Upper lobe of left lung (tissue), 6 donors: ENCODE data around the gene MTG2. TPM values are rescaled to one million over a fixed set of nuclear protein-coding genes. Genes with fewer than 3 reads are reported as not detected.

Source experiments
- ATAC-seq, 2 donors: fragments of 200-7000 bp; cut with Tn5 transposase; one replicate each; pipeline ENCODE4 v1.9.1; 2022; ENCODE audit warnings: mild to moderate bottlenecking in 2 of 2, moderate library complexity in 2 of 2; ENCODE audit not compliant: low FRiP score in 2 of 2
- DNase-seq, 2 donors: peaks; one replicate each; pipeline ENCODE4 v3.0.0-alpha.2; 2019 to 2020
- H3K27ac ChIP-seq, 4 donors: fragments of 200-600 bp; sonication (generic); one replicate each; pipeline ENCODE4 v1.5.1; 2016 to 2019
- H3K27me3 ChIP-seq, 4 donors: fragments of 200-600 bp; sonication (generic); one replicate each; pipeline ENCODE4 v1.5.1; 2017 to 2019
- H3K36me3 ChIP-seq, 4 donors: fragments of 200-600 bp; sonication (generic); one replicate each; pipeline ENCODE4 v1.5.1; 2016 to 2019
- H3K4me1 ChIP-seq, 4 donors: fragments of 200-600 bp; sonication (generic); one replicate each; pipeline ENCODE4 v1.5.1; 2018 to 2019
- H3K4me3 ChIP-seq, 4 donors: fragments of 200-600 bp; sonication (generic); one replicate each; pipeline ENCODE4 v1.5.1; 2017 to 2019; ENCODE audit warnings: mild to moderate bottlenecking in 2 of 4, moderate library complexity in 1 of 4
- H3K9me3 ChIP-seq, 4 donors: fragments of 200-600 bp; sonication (generic); one replicate each; pipeline ENCODE4 v1.5.1; 2018 to 2019
- EP300 ChIP-seq, 4 donors: sonication (generic); formaldehyde crosslinking; IDR thresholded peaks; one replicate each; pipeline ENCODE4 v1.5.1; 2017; ENCODE audit warnings: antibody characterized with exemption in 4 of 4, control low read depth in 2 of 4
- POLR2A ChIP-seq, 4 donors: fragments of 450-650 bp; IDR thresholded peaks; one replicate each; pipeline ENCODE4 v1.5.1; 2016 to 2017; ENCODE audit warnings: antibody characterized with exemption in 4 of 4, mild to moderate bottlenecking in 2 of 4
- POLR2AphosphoS5 ChIP-seq, 2 donors: sonication (generic); formaldehyde crosslinking; IDR thresholded peaks; one replicate each; pipeline ENCODE4 v1.5.1; 2017; ENCODE audit warnings: antibody characterized with exemption in 2 of 2
- WGBS, 2 donors: methylation state at CpG; one replicate each; pipeline ENCODE4 v1.1.5; 2017 to 2018; 5-methylcytosine and 5-hydroxymethylcytosine counted together
- total RNA-seq, 6 donors: library from RNA; depleted of rRNA in 4 of 6; stranded (reverse); fragments of >200 nt in 4 of 6; gene quantifications; one replicate each; pipeline versions ENCODE4 v1.1.0 to v1.2.1, GENCODE V29; 2016 to 2021
- TF ChIP-seq, protein P1 (sequence below), 6 experiments: fragments of 450-650 bp in 4 of 6; fragments of 200-600 bp in 2 of 6; sonication (generic) in 2 of 6; IDR thresholded peaks; one replicate each; pipeline ENCODE4 v1.5.1; 2016 to 2019; ENCODE audit warnings: antibody characterized with exemption in 6 of 6
- donor health status: DM: no; HTN: no; CAD: no; lungs with moderate emphysema.
- donor health status: DM: no; HTN: yes; CAD: no; lungs with severe emphysema.

MTG2 gene
- total RNA-seq, 6 donors from 2014 or later = 28.3 to 42.3 (median 32.0) TPM

- TF ChIP-seq POLR2A (IDR thresholded peaks at IDR 0.05) = no peak
- TF ChIP-seq EP300 (IDR thresholded peaks at IDR 0.05) = no peak
- TF ChIP-seq POLR2AphosphoS5 (IDR thresholded peaks at IDR 0.05) = no peak
- TF ChIP-seq, protein P1, sequence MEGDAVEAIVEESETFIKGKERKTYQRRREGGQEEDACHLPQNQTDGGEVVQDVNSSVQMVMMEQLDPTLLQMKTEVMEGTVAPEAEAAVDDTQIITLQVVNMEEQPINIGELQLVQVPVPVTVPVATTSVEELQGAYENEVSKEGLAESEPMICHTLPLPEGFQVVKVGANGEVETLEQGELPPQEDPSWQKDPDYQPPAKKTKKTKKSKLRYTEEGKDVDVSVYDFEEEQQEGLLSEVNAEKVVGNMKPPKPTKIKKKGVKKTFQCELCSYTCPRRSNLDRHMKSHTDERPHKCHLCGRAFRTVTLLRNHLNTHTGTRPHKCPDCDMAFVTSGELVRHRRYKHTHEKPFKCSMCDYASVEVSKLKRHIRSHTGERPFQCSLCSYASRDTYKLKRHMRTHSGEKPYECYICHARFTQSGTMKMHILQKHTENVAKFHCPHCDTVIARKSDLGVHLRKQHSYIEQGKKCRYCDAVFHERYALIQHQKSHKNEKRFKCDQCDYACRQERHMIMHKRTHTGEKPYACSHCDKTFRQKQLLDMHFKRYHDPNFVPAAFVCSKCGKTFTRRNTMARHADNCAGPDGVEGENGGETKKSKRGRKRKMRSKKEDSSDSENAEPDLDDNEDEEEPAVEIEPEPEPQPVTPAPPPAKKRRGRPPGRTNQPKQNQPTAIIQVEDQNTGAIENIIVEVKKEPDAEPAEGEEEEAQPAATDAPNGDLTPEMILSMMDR (IDR thresholded peaks at IDR 0.05) = no peak
- peaks cover 0 to 87% (median 70%) of the 10 kb centered on the region in 4 donors for H3K36me3 ChIP-seq
- H3K9me3 ChIP-seq = no peaks in the 10 kb centered on the region
- DNase-seq (peak in 1 of 2 donors; percentile 76), ATAC-seq (no peak)
- H3K27me3 ChIP-seq = no peaks in the 10 kb centered on the region
- WGBS, 2 donors = 95% methylated on average over 26 to 27 of the region's 29 CpGs
- no peak overlapping the region for H3K4me3 ChIP-seq
- H3K27ac ChIP-seq = no peak overlapping the region
- H3K4me1 ChIP-seq = no peaks in the 10 kb centered on the region
Observed at GRCh38 chr20:62163986-62164762, 18.7 kb upstream of the MTG2 start.

DNA sequence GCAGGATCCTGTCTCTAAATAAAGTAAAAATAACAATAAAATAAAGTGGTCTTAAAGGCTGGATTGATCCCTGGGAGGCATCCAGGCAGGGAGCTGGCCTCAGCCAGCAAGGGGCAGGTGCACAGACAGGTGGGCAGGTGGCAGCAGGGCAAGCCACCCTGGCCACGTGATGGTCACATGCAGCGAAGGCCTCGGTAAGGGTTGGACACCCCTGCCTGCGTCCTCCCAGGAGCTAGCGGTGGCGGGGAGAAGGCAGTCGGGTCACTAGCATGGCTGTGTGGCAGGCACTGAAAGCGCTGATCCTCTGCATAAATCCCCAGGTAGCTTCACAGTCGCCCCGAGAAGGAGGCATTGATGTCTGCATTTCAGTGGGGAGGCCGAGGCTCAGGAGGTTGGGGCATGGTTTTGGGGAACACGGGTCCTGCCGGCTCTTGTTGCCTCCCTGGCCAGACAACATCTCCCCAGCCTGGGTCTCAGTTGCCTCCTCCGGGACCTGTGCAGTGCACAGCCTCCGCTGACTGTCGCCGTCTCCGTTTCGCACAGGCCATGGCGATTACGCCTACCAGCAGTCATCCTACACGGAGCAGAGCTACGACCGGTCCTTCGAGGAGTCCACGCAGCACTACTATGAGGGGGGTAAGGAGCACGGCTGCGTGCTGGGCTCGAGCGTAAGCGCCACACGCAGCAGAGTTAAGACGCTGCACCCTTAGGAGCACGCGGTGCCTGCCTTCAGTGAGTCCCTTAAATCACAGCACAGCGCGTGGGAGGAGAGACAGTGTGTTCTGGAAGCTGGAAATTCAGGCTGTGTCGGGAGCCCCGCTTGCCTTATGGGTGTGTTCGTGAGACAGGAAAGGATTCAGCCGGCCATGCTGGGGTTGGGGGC is 17.7 kb upstream of the MTG2 start:
- Histone ChIP-seq H3K4me3 (no peak overlapping the region), H3K27ac (no peak overlapping the region), H3K4me1 (no peaks in the 10 kb centered on the region), H3K36me3 (peaks cover 0 to 87% (median 72%) of the 10 kb centered on the region in 4 donors), H3K9me3 (no peaks in the 10 kb centered on the region), H3K27me3 (no peaks in the 10 kb centered on the region)
- DNase-seq = peak in 1 of 2 donors; percentile 60
- WGBS, 2 donors = 96 to 97% methylated on average over 39 to 40 of the region's 41 CpGs
- TF ChIP-seq POLR2A (IDR thresholded peaks at IDR 0.05) = no peak
- peak in 1 of 2 donors; percentile 44 for ATAC-seq

DNA sequence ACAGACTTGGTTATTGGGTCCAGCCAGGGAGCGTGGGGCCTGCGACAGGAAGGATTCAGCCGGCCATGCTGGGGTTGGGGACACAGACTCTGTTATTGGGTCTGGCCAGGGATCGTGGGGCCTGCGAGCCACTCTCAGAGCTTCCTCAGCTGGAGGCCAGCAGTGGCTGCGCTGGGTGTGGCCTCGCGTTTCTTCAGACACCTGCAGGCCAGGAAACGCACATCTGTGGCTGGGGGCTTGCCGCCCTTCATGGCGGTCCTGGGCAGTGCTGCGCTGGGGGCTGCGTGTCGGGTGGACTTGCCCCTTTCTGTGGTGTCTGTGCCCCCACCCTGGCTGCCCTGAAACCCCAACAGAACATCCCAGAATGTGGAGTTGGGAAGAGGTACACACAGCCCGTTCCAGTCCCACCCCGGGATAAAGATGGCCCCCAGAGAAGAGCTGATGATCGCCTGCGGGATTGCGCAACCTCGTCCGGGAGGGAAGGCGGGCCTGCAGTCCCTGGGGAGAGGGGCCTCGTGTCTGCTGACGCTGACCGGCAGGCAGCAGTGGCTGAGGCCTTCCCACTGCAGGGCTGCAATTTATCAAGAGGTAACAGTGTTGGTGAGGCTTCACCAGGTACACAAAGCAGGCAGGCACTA is 16.9 kb upstream of the MTG2 start:
- no peak for ATAC-seq
- Histone ChIP-seq H3K27ac (no peak overlapping the region), H3K4me1 (no peaks in the 10 kb centered on the region), H3K27me3 (no peaks in the 10 kb centered on the region), H3K36me3 (peaks cover 0 to 83% (median 68%) of the 10 kb centered on the region in 4 donors), H3K9me3 (no peaks in the 10 kb centered on the region), H3K4me3 (no peak overlapping the region)
- 80 to 91% methylated on average over 14 to 25 of the region's 25 CpGs for WGBS, 2 donors
- DNase-seq = peak in 1 of 2 donors; percentile 72
- no peak for TF ChIP-seq POLR2A (IDR thresholded peaks at IDR 0.05)
- TF ChIP-seq EP300 (IDR thresholded peaks at IDR 0.05) = no peak
- TF ChIP-seq, protein P1 (IDR thresholded peaks at IDR 0.05) = no peak
- no peak for TF ChIP-seq POLR2AphosphoS5 (IDR thresholded peaks at IDR 0.05)

GRCh38 chr20:62167474-62167873 is 15.4 kb upstream of the MTG2 start:
- Histone ChIP-seq H3K27me3 (no peaks in the 10 kb centered on the region), H3K27ac (no peak overlapping the region), H3K4me1 (no peaks in the 10 kb centered on the region), H3K36me3 (peaks cover 0 to 71% (median 55%) of the 10 kb centered on the region in 4 donors), H3K9me3 (no peaks in the 10 kb centered on the region), H3K4me3 (no peak overlapping the region)
- no peak for DNase-seq
- 68 to 85% methylated on average over 6 of the region's 6 CpGs for WGBS, 2 donors
- ATAC-seq = no peak
- TF ChIP-seq, protein P1 (IDR thresholded peaks at IDR 0.05) = no peak
- no peak for TF ChIP-seq POLR2A (IDR thresholded peaks at IDR 0.05)
- no peak for TF ChIP-seq EP300 (IDR thresholded peaks at IDR 0.05)
- no peak for TF ChIP-seq POLR2AphosphoS5 (IDR thresholded peaks at IDR 0.05)

DNA sequence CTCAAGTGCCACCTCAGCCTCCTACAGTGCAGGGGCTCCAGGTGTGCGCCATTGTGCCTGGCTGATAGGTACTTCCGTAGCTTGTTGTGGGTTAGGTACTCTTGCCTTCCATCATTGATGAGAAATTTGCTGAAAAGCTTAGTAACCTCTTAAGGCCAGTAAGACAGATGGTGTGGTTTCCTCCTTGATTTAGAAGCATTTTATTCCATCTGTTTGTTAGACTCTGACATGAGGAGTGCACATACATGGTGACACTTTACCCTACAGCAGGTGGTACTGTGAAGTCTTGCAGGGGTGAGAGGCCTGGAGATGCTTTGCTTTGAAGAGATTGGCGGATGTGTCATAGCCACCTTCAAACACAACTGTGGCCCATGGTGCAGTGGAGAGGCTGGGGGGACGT is 14.8 kb upstream of the MTG2 start:
- H3K36me3 ChIP-seq = peaks cover 0 to 71% (median 54%) of the 10 kb centered on the region in 4 donors
- no peak for TF ChIP-seq POLR2AphosphoS5 (IDR thresholded peaks at IDR 0.05)
- TF ChIP-seq POLR2A (IDR thresholded peaks at IDR 0.05) = no peak
- TF ChIP-seq EP300 (IDR thresholded peaks at IDR 0.05) = no peak
- TF ChIP-seq, protein P1 (IDR thresholded peaks at IDR 0.05) = no peak
- ATAC-seq (no peak), DNase-seq (no peak)
- H3K27me3 ChIP-seq = no peaks in the 10 kb centered on the region
- no peaks in the 10 kb centered on the region for H3K4me1 ChIP-seq
- H3K27ac ChIP-seq = no peak overlapping the region
- no peak overlapping the region for H3K4me3 ChIP-seq
- WGBS, 2 donors = 75 to 97% methylated on average over 4 of the region's 4 CpGs
- no peaks in the 10 kb centered on the region for H3K9me3 ChIP-seq
